Sigmoid colon (tissue), 4 donors: ENCODE measurements around the gene POU2AF1.

Experiments used
- CTCF ChIP-seq, 4 experiments: fragments of 450-650 bp in 3 of 4; fragments of 200-600 bp in 1 of 4; IDR thresholded peaks; one replicate each; pipeline ENCODE4 v1.5.1; 2016 to 2019; ENCODE audit warnings: antibody characterized with exemption in 4 of 4, mild to moderate bottlenecking in 3 of 4, moderate library complexity in 2 of 4
- POLR2A ChIP-seq, 2 donors: fragments of 450-650 bp; IDR thresholded peaks; one replicate each; pipeline ENCODE4 v1.6.1; 2016; ENCODE audit warnings: antibody characterized with exemption in 2 of 2, mild to moderate bottlenecking in 2 of 2, moderate library complexity in 2 of 2
- POLR2AphosphoS5 ChIP-seq, 4 donors: sonication (generic); formaldehyde crosslinking; IDR thresholded peaks; one replicate each; pipeline ENCODE4 v1.6.1; 2017; ENCODE audit warnings: antibody characterized with exemption in 4 of 4

- TF ChIP-seq CTCF (IDR thresholded peaks at IDR 0.05): no peak
- no peak for TF ChIP-seq POLR2AphosphoS5 (IDR thresholded peaks at IDR 0.05)
- TF ChIP-seq POLR2A (IDR thresholded peaks at IDR 0.05): no peak
Observed at GRCh38 chr11:111307472-111308108, 71.5 kb downstream of the POU2AF1 start.
